GM18502 (cell line): ENCODE results near the gene MYF6.
"Not testable (repeated sequence)": the region's sequence is repeated elsewhere in the genome, so short reads cannot be mapped to it uniquely, and the experiment has no call there.

Experiments
- ATAC-seq: cut with Tn5 transposase; IDR thresholded peaks from one replicate; pipeline ENCODE4 v1.9.1; 2021; ENCODE audit warnings: mild to moderate bottlenecking; ENCODE audit not compliant: unreplicated experiment, poor library complexity

Gene MYF6

GRCh38 chr12:80707126-80707829 is at the start of gene MYF6:
Gene MYF6, plus strand, starts transcription at chr12:80707634. Its CDS starts 86 bp downstream, at chr12:80707720.
- ATAC-seq: no peak

- ATAC-seq: no peak
Measured at GRCh38 chr12:80659512-80660063, 47.8 kb upstream of the MYF6 start.

GRCh38 chr12:80662586-80662985 is 44.8 kb upstream of the MYF6 start:
- no peak for ATAC-seq

GRCh38 chr12:80670214-80670613 is 37.2 kb upstream of the MYF6 start:
- ATAC-seq: no peak

- ATAC-seq: not testable (repeated sequence)
Measured at GRCh38 chr12:80676042-80676636, 31.3 kb upstream of the MYF6 start.

- ATAC-seq: no peak
Measured at GRCh38 chr12:80676856-80677255, 30.6 kb upstream of the MYF6 start.

GRCh38 chr12:80677994-80678393 is 29.4 kb upstream of the MYF6 start:
- no peak for ATAC-seq

GRCh38 chr12:80679346-80680131 is 27.9 kb upstream of the MYF6 start:
- no peak for ATAC-seq

- ATAC-seq: peak; percentile 94
Measured at GRCh38 chr12:80681287-80681686, 26.1 kb upstream of the MYF6 start.

- ATAC-seq: no peak
Measured at GRCh38 chr12:80681786-80682185, 25.6 kb upstream of the MYF6 start.

GRCh38 chr12:80684077-80684495 is 23.3 kb upstream of the MYF6 start:
- no peak for ATAC-seq

- ATAC-seq: no peak
Measured at GRCh38 chr12:80690090-80690489, 17.3 kb upstream of the MYF6 start.

GRCh38 chr12:80690513-80690912 is 16.9 kb upstream of the MYF6 start:
- ATAC-seq: no peak

- peak; percentile 73 for ATAC-seq
Measured at GRCh38 chr12:80692114-80692513, 15.3 kb upstream of the MYF6 start.

GRCh38 chr12:80697270-80697887 is 10.1 kb upstream of the MYF6 start:
- no peak for ATAC-seq

GRCh38 chr12:80698256-80698655 is 9.2 kb upstream of the MYF6 start:
- no peak for ATAC-seq

GRCh38 chr12:80698847-80699542 is 8.4 kb upstream of the MYF6 start:
- no peak for ATAC-seq

- no peak for ATAC-seq
Measured at GRCh38 chr12:80700327-80700726, 7.1 kb upstream of the MYF6 start.

GRCh38 chr12:80701388-80701787 is 6.0 kb upstream of the MYF6 start:
- ATAC-seq: no peak
